ENCODE data around the gene GRK2.

Gene GRK2

GRCh38 chr11:67304511-67305113 lies 38.3 kb downstream of the GRK2 start:
- Histone ChIP-seq H3K27me3 (no peaks in the 10 kb centered on the region), H3K27ac (peak overlapping the region; percentile 96), H3K4me3 (ENCODE audit: low read depth in 1 of 2, low read length in 1 of 2) (peak overlapping the region; percentile 75 to 83), H3K36me3 (peaks cover 65% of the 10 kb centered on the region), H3K9me3 (no peaks in the 10 kb centered on the region), H3K4me1 (ENCODE audit: control insufficient read depth in 1 of 2, insufficient read depth in 1 of 2, low read depth in 1 of 2, low read length in 1 of 2) (peaks cover 47 to 49% of the 10 kb centered on the region in 2 experiments)
- TF ChIP-seq CTCF (IDR thresholded peaks at IDR 0.05) = no peak

GRCh38 chr11:67306769-67307544 lies 40.7 kb downstream of the GRK2 start:
- no peak overlapping the region for H3K4me3 ChIP-seq (ENCODE audit: low read depth in 1 of 2, low read length in 1 of 2)
- H3K27ac ChIP-seq = peak overlapping the region; percentile 23
- H3K36me3 ChIP-seq = peaks cover 65% of the 10 kb centered on the region
- peaks cover 43 to 46% of the 10 kb centered on the region in 2 experiments for H3K4me1 ChIP-seq (ENCODE audit: control insufficient read depth in 1 of 2, insufficient read depth in 1 of 2, low read depth in 1 of 2, low read length in 1 of 2)
- no peaks in the 10 kb centered on the region for H3K9me3 ChIP-seq
- no peaks in the 10 kb centered on the region for H3K27me3 ChIP-seq
- TF ChIP-seq CTCF (IDR thresholded peaks at IDR 0.05) = no peak

GRCh38 chr11:67307545-67308001 lies 41.3 kb downstream of the GRK2 start:
- no peak overlapping the region for H3K4me3 ChIP-seq (ENCODE audit: low read depth in 1 of 2, low read length in 1 of 2)
- peaks cover 60% of the 10 kb centered on the region for H3K36me3 ChIP-seq

GRCh38 chr11:67308031-67308866 lies 42.0 kb downstream of the GRK2 start:
- H3K36me3 ChIP-seq = peaks cover 58% of the 10 kb centered on the region
- peak overlapping the region; percentile 35 for H3K27ac ChIP-seq
- peaks cover 43 to 48% of the 10 kb centered on the region in 2 experiments for H3K4me1 ChIP-seq (ENCODE audit: control insufficient read depth in 1 of 2, insufficient read depth in 1 of 2, low read depth in 1 of 2, low read length in 1 of 2)
- H3K9me3 ChIP-seq = no peaks in the 10 kb centered on the region
- no peak for TF ChIP-seq CTCF (IDR thresholded peaks at IDR 0.05)
- H3K27me3 ChIP-seq = no peaks in the 10 kb centered on the region
- H3K4me3 ChIP-seq (ENCODE audit: low read depth in 1 of 2, low read length in 1 of 2) = no peak overlapping the region

More at GRCh38 chr11:67307545-67308001, 41.3 kb downstream of the GRK2 start:
- no peak for TF ChIP-seq CTCF (IDR thresholded peaks at IDR 0.05)
- peaks cover 43 to 46% of the 10 kb centered on the region in 2 experiments for H3K4me1 ChIP-seq (ENCODE audit: control insufficient read depth in 1 of 2, insufficient read depth in 1 of 2, low read depth in 1 of 2, low read length in 1 of 2)
- peak overlapping the region; percentile 35 for H3K27ac ChIP-seq
- H3K9me3 ChIP-seq = no peaks in the 10 kb centered on the region
- no peaks in the 10 kb centered on the region for H3K27me3 ChIP-seq

- no peaks in the 10 kb centered on the region for H3K27me3 ChIP-seq
- peak overlapping the region; percentile 93 for H3K27ac ChIP-seq
- no peaks in the 10 kb centered on the region for H3K9me3 ChIP-seq
- no peak for TF ChIP-seq CTCF (IDR thresholded peaks at IDR 0.05)
- H3K4me1 ChIP-seq (ENCODE audit: control insufficient read depth in 1 of 2, insufficient read depth in 1 of 2, low read depth in 1 of 2, low read length in 1 of 2) = peaks cover 46 to 54% of the 10 kb centered on the region in 2 experiments
- peaks cover 58% of the 10 kb centered on the region for H3K36me3 ChIP-seq
- no peak overlapping the region for H3K4me3 ChIP-seq (ENCODE audit: low read depth in 1 of 2, low read length in 1 of 2)
Measured at GRCh38 chr11:67309166-67309565, 42.9 kb downstream of the GRK2 start.
